Measurements from ENCODE around the gene EEF1AKMT3.

Gene EEF1AKMT3

GRCh38 chr12:57754411-57755193 lies 17.8 kb upstream of the EEF1AKMT3 start, which contains the start of gene MARCHF9:
TSS of gene MARCHF9 (plus strand) at chr12:57755103. CDS start at chr12:57755529, 426 bp downstream.
- peak within 1 kb of the TSS; percentile 90 for H3K27ac ChIP-seq
- no peak for TF ChIP-seq CTCF (conservative IDR thresholded peaks at IDR 0.05)

- TF ChIP-seq CTCF (conservative IDR thresholded peaks at IDR 0.05): no peak
- H3K27ac ChIP-seq: peak overlapping the region; percentile 90
Observed at GRCh38 chr12:57755194-57755453, 17.3 kb upstream of the EEF1AKMT3 start.

- H3K27ac ChIP-seq: peak overlapping the region; percentile 90
- TF ChIP-seq CTCF (conservative IDR thresholded peaks at IDR 0.05): no peak
Observed at GRCh38 chr12:57755454-57756372, 16.7 kb upstream of the EEF1AKMT3 start.

- TF ChIP-seq CTCF (conservative IDR thresholded peaks at IDR 0.05): peak; percentile 64
- H3K27ac ChIP-seq: peak overlapping the region; percentile 90
Observed at GRCh38 chr12:57756406-57757341, 15.7 kb upstream of the EEF1AKMT3 start.

- TF ChIP-seq CTCF (conservative IDR thresholded peaks at IDR 0.05): no peak
- H3K27ac ChIP-seq: no peak overlapping the region
Observed at GRCh38 chr12:57757771-57758170, 14.6 kb upstream of the EEF1AKMT3 start.

- H3K27ac ChIP-seq: no peak overlapping the region
- no peak for TF ChIP-seq CTCF (conservative IDR thresholded peaks at IDR 0.05)
Observed at GRCh38 chr12:57758552-57759359, 13.7 kb upstream of the EEF1AKMT3 start.
